Sigmoid colon (tissue), 7 donors: Measurements from ENCODE around the gene CCDC150. TPM values are rescaled to one million over a fixed set of nuclear protein-coding genes. Genes with fewer than 3 reads are reported as not detected.

Source experiments
- DNase-seq: peaks from one replicate; pipeline ENCODE4 v3.0.0-alpha.2; 2019
- H3K27ac ChIP-seq, 4 donors: fragments of 200-600 bp; sonication (generic); one replicate each; pipeline ENCODE4 v1.5.1; 2016 to 2019; ENCODE audit warnings: mild to moderate bottlenecking in 1 of 4
- H3K27me3 ChIP-seq, 3 donors: fragments of 200-600 bp; sonication (generic); one replicate each; pipeline ENCODE4 v1.5.1; 2019; ENCODE audit warnings: mild to moderate bottlenecking in 1 of 3
- H3K36me3 ChIP-seq, 4 donors: fragments of 200-600 bp; sonication (generic); one replicate each; pipeline ENCODE4 v1.5.1; 2016 to 2019
- H3K4me1 ChIP-seq, 4 donors: fragments of 200-600 bp; sonication (generic); one replicate each; pipeline ENCODE4 v1.5.1; 2017 to 2019
- H3K4me3 ChIP-seq, 4 donors: fragments of 200-600 bp; sonication (generic); one replicate each; pipeline ENCODE4 v1.5.1; 2017 to 2019; ENCODE audit warnings: mild to moderate bottlenecking in 2 of 4, moderate library complexity in 1 of 4
- H3K9me3 ChIP-seq, 4 donors: fragments of 200-600 bp in 3 of 4; sonication (generic) in 3 of 4; one replicate each; pipeline versions ENCODE4 v1.5.1 to v1.6.1; 2013 to 2019
- EP300 ChIP-seq, 4 donors: sonication (generic); formaldehyde crosslinking; IDR thresholded peaks; one replicate each; pipeline ENCODE4 v1.6.1; 2017; ENCODE audit warnings: antibody characterized with exemption in 4 of 4
- POLR2A ChIP-seq, 2 donors: fragments of 450-650 bp; IDR thresholded peaks; one replicate each; pipeline ENCODE4 v1.6.1; 2016; ENCODE audit warnings: antibody characterized with exemption in 2 of 2, mild to moderate bottlenecking in 2 of 2, moderate library complexity in 2 of 2
- POLR2AphosphoS5 ChIP-seq, 4 donors: sonication (generic); formaldehyde crosslinking; IDR thresholded peaks; one replicate each; pipeline ENCODE4 v1.6.1; 2017; ENCODE audit warnings: antibody characterized with exemption in 4 of 4
- WGBS, 2 donors: extraction: QIAGEN DNeasy Blood & Tissue Kit; methylation state at CpG; one replicate each; pipeline ENCODE4 v1.1.7; 2013; 5-methylcytosine and 5-hydroxymethylcytosine counted together
- intact Hi-C: fragments of 100-400 bp; cut with DNase I; formaldehyde crosslinking; loops from one replicate; pipeline ENCODE4 v1.15.1; 2023
- polyA plus RNA-seq, 3 donors: library from polyadenylated mRNA; stranded (reverse); fragments of 200-250 nt; gene quantifications; one replicate each; pipeline ENCODE4 v1.2.3, GENCODE V29; 2013
- total RNA-seq, 4 donors: library from RNA; depleted of rRNA; stranded (reverse); fragments of >200 nt; gene quantifications; one replicate each; pipeline ENCODE4 v1.1.0, GENCODE V29; 2016
- TF ChIP-seq, protein P1 (sequence below), 4 experiments: fragments of 450-650 bp in 3 of 4; fragments of 200-600 bp in 1 of 4; IDR thresholded peaks; one replicate each; pipeline ENCODE4 v1.5.1; 2016 to 2019; ENCODE audit warnings: antibody characterized with exemption in 4 of 4, mild to moderate bottlenecking in 3 of 4, moderate library complexity in 2 of 4
- donor health status: healthy with polysubstance abuse.
- donor health status: Bipolar disorder and iron deficiency.
- donor health status: healthy.

CCDC150 gene
- total and polyA plus RNA-seq, 7 donors = 1.3 to 2.1 (median 1.7) TPM; not detected in 3

DNA sequence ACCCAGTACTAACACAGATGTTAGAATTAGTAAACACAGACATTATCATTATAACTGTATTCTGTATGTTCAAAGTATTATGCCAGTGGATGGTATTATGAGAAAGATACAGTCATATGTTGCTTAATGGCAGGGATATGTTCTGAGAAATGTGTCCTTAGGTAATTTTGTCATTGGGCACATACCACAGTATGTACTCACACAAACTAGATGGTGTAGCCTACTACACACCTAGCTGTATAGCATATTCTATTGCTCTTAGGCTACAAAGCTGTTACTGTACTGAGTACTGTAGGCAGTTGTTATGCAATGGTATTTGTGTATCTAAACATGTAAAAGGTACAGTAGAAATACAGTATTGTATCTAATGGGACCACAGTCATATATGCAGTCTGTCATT is 106.2 kb downstream of the CCDC150 start:
- Histone ChIP-seq H3K4me3 (no peak overlapping the region), H3K4me1 (no peaks in the 10 kb centered on the region), H3K27ac (no peak overlapping the region), H3K9me3 (peaks cover 0 to 2% (median 0%) of the 10 kb centered on the region in 4 donors), H3K36me3 (no peaks in the 10 kb centered on the region), H3K27me3 (no peaks in the 10 kb centered on the region)
- intact Hi-C loops = no loop called here
- TF ChIP-seq, protein P1, sequence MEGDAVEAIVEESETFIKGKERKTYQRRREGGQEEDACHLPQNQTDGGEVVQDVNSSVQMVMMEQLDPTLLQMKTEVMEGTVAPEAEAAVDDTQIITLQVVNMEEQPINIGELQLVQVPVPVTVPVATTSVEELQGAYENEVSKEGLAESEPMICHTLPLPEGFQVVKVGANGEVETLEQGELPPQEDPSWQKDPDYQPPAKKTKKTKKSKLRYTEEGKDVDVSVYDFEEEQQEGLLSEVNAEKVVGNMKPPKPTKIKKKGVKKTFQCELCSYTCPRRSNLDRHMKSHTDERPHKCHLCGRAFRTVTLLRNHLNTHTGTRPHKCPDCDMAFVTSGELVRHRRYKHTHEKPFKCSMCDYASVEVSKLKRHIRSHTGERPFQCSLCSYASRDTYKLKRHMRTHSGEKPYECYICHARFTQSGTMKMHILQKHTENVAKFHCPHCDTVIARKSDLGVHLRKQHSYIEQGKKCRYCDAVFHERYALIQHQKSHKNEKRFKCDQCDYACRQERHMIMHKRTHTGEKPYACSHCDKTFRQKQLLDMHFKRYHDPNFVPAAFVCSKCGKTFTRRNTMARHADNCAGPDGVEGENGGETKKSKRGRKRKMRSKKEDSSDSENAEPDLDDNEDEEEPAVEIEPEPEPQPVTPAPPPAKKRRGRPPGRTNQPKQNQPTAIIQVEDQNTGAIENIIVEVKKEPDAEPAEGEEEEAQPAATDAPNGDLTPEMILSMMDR (IDR thresholded peaks at IDR 0.05) = no peak
- TF ChIP-seq POLR2AphosphoS5 (IDR thresholded peaks at IDR 0.05) = no peak
- TF ChIP-seq EP300 (IDR thresholded peaks at IDR 0.05) = no peak
- no peak for TF ChIP-seq POLR2A (IDR thresholded peaks at IDR 0.05)
- no peak for DNase-seq

- Histone ChIP-seq H3K9me3 (no peaks in the 10 kb centered on the region), H3K4me1 (no peaks in the 10 kb centered on the region), H3K27ac (no peak overlapping the region), H3K27me3 (no peaks in the 10 kb centered on the region), H3K4me3 (no peak overlapping the region), H3K36me3 (no peaks in the 10 kb centered on the region)
- no peak for DNase-seq
- intact Hi-C loops = no loop called here
- 91 to 99% methylated on average over 1 of the region's 1 CpG for WGBS, 2 donors
- TF ChIP-seq POLR2AphosphoS5 (IDR thresholded peaks at IDR 0.05) (no peak), EP300 (IDR thresholded peaks at IDR 0.05) (no peak), POLR2A (IDR thresholded peaks at IDR 0.05) (no peak)
- TF ChIP-seq, protein P1 (IDR thresholded peaks at IDR 0.05) = no peak
Observed at GRCh38 chr2:196747400-196747799, 107.9 kb downstream of the CCDC150 start.

GRCh38 chr2:196748123-196748522 is 108.6 kb downstream of the CCDC150 start:
- no peak for DNase-seq
- TF ChIP-seq POLR2A (IDR thresholded peaks at IDR 0.05) (no peak), EP300 (IDR thresholded peaks at IDR 0.05) (no peak), POLR2AphosphoS5 (IDR thresholded peaks at IDR 0.05) (no peak)
- TF ChIP-seq, protein P1 (IDR thresholded peaks at IDR 0.05) = no peak

GRCh38 chr2:196750291-196750923 is 110.9 kb downstream of the CCDC150 start:
- DNase-seq = no peak
- H3K9me3 ChIP-seq = peaks cover 0 to 5% (median 1%) of the 10 kb centered on the region in 4 donors
- no peaks in the 10 kb centered on the region for H3K4me1 ChIP-seq
- H3K27ac ChIP-seq = no peak overlapping the region
- 91 to 94% methylated on average over 4 of the region's 4 CpGs for WGBS, 2 donors
- H3K36me3 ChIP-seq = no peaks in the 10 kb centered on the region
- no peak for TF ChIP-seq POLR2A (IDR thresholded peaks at IDR 0.05)
- TF ChIP-seq EP300 (IDR thresholded peaks at IDR 0.05) = no peak
- H3K4me3 ChIP-seq = no peak overlapping the region
- intact Hi-C loops = no loop called here
- no peaks in the 10 kb centered on the region for H3K27me3 ChIP-seq

More at GRCh38 chr2:196748123-196748522, 108.6 kb downstream of the CCDC150 start:
- intact Hi-C loops = no loop called here
- H3K27me3 ChIP-seq = no peaks in the 10 kb centered on the region
- no peak overlapping the region for H3K4me3 ChIP-seq
- H3K27ac ChIP-seq = no peak overlapping the region
- 88 to 89% methylated on average over 2 of the region's 2 CpGs for whole genome bisulfite sequencing, 2 donors
- no peaks in the 10 kb centered on the region for H3K4me1 ChIP-seq
- no peaks in the 10 kb centered on the region for H3K9me3 ChIP-seq
- H3K36me3 ChIP-seq = no peaks in the 10 kb centered on the region

DNA sequence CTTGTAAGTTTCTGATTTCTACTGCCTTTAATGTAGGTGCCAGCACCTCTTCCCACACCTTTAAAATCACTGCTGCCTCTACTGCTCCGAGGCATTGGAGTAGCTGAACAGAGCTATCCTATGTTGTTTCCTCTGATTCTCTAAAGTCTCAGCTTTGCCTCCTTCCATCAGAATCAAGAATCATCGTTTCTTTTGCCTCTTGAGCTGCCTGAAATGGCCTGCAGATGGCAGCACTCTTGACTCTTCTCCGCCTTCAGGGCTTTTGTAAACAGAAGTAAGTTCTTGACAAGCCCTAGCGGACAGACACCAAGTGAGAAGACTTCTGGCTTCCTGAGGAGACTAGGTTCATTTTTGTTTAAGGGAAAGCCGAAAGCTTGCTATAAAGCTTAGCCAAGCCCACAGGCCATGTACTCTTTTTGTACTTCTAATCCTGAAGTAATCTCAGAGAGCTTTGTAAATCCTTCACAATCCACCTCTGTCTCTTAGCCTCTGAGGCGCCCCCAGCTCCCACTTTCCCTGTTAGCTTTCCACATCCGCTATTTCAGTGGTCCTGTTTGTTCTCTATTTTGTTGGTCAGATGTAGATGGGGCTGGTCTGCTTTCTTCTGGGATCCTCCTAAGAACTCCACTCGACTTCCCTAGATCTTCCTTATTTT is 111.6 kb downstream of the CCDC150 start:
- H3K36me3 ChIP-seq = no peaks in the 10 kb centered on the region
- H3K9me3 ChIP-seq = peaks cover 0 to 5% (median 1%) of the 10 kb centered on the region in 4 donors
- H3K27ac ChIP-seq = no peak overlapping the region
- H3K4me1 ChIP-seq = no peaks in the 10 kb centered on the region
- no peak overlapping the region for H3K4me3 ChIP-seq
- TF ChIP-seq POLR2A (IDR thresholded peaks at IDR 0.05) (no peak), POLR2AphosphoS5 (IDR thresholded peaks at IDR 0.05) (no peak), EP300 (IDR thresholded peaks at IDR 0.05) (no peak)
- TF ChIP-seq, protein P1 (IDR thresholded peaks at IDR 0.05) = peak in 3 of 4 experiments; percentile 21 to 52 (median 33)
- H3K27me3 ChIP-seq = no peaks in the 10 kb centered on the region
- intact Hi-C loops = no loop called here
- DNase-seq = no peak
- 33 to 45% methylated on average over 8 of the region's 8 CpGs for WGBS, 2 donors
